NT2/D1 (cell line): ENCODE results near the gene KHDC1L.

Experiments
- YY1 ChIP-seq: IDR thresholded peaks from 2 replicates; pipeline ENCODE4 v1.6.1; 2011; ENCODE audit not compliant: insufficient read length, insufficient read depth
- ZNF274 ChIP-seq: IDR thresholded peaks from 2 replicates; pipeline ENCODE4 v1.6.1; 2011; ENCODE audit warnings: mild to moderate bottlenecking, low read depth, low read length

- TF ChIP-seq ZNF274 (no peak), YY1 (no peak)
Measured at GRCh38 chr6:73236144-73236750, 11.0 kb upstream of the KHDC1L start.
